Right ventricle myocardium superior (tissue), 1 donor: ENCODE measurements around the gene CYP1A2. TPM values are rescaled to one million over a fixed set of nuclear protein-coding genes. Genes with fewer than 3 reads are reported as not detected.
A peak's percentile ranks its signal among the peaks of the same experiment; 100 is the strongest.

Experiments used
- ATAC-seq: fragments of 200-7000 bp; cut with Tn5 transposase; one replicate; pipeline ENCODE4 v1.9.1; 2020; ENCODE audit warnings: mild to moderate bottlenecking; ENCODE audit not compliant: poor library complexity
- DNase-seq: peaks from one replicate; pipeline ENCODE4 v3.0.0-alpha.2; 2020
- intact Hi-C: fragments of 100-400 bp; cut with DNase I; formaldehyde crosslinking; loops from one replicate; pipeline ENCODE4 v1.11.2; 2022
- microRNA-seq: library from miRNA; unstranded; fragments of <30 nt; microRNA quantifications from one replicate; pipeline ENCODE4 v1.2.0, GENCODE V29; 2020
- total RNA-seq: library from RNA; stranded (reverse); fragmentation: NEBNext Ultra II Directional; extraction: Animal tissue kit (Norgen Biotek cat#: 25700); gene quantifications from one replicate; pipeline ENCODE4 v1.2.1, GENCODE V29; 2021
- donor health status: DM: no; HTN: yes; CAD: no; lungs with severe emphysema.

Gene CYP1A2
- total RNA-seq, 1 donor from 2014 or later: not detected

DNA sequence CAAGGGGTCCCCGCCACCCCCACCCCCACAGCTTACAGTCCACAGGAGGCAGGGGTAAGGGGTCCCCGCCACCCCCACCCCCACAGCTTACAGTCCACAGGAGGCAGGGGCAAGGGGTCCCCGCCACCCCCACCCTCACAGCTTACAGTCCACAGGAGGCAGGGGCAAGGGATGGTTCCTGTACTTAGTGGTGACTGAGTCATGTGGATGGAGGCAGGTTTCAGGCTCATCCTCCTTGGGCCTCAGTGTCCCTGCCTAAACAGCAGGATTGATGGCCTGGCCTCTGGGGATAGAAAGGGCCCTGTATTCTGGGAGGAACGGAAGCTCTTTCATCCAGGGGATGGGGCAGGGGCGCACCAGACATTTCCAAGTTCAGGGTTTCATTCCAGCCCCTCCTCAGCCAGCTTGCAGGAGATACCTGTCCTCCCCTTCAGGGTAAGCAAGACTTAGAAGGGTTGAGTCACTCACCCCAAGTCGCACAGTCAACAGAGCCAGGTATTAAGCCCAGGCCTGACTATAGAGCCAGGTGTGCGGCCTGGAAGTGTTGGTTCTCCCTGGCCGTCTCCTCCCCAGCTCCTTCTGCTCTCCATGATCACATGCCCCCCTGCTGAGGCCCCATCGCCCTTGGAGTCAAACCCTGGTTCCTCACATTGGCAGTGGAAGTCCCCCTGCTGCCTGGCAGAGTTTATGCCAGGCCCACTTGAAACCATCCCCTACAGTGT is 45.8 kb downstream of the CYP1A2 start:
- ATAC-seq (no peak), DNase-seq (no peak)
- intact Hi-C loops: no loop called here

GRCh38 chr15:74794970-74795349 is 46.3 kb downstream of the CYP1A2 start:
- ATAC-seq (no peak), DNase-seq (no peak)
- intact Hi-C loops: no loop called here

DNA sequence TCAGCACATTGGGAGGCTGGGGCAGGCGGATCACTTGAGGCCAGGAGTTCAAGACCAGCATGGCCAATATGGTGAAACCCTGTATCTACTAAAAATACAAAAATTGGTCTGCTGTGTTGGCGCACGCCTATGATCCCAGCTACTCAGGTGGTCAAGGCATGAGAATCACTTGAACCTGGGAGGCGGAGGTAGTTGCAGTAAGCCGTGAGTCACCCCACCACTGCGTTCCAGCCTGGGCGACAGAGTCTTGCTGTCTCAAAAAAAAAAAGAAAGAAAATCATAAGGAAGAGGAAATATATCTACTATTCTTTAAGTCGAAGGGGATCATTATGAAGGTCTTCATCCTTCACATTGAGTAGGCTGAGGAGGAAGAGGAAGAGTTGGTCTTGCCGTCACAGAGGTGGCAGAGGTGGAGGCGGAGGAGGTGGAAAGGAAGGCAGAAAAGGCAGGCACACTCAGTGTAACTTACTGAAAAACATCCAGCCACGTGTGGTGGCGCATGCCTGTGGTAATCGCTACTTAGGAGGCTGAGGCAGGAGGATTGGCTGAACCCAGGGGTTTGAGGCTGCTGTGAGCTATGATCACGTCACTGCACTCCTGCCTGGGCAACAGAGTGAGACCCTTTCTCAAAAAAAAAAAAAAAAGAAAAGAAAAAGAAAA is 47.5 kb downstream of the CYP1A2 start:
- no peak for ATAC-seq
- intact Hi-C loops: no loop called here
- no peak for DNase-seq

GRCh38 chr15:74798388-74799254 is 50.0 kb downstream of the CYP1A2 start:
- intact Hi-C loops: no loop called here
- ATAC-seq (peak; percentile 77), DNase-seq (peak; percentile 75)

- intact Hi-C loops: no loop called here
- DNase-seq (no peak), ATAC-seq (no peak)
Observed at GRCh38 chr15:74799255-74799855, 50.7 kb downstream of the CYP1A2 start.

GRCh38 chr15:74799856-74800558 is 51.4 kb downstream of the CYP1A2 start:
- ATAC-seq (peak; percentile 86), DNase-seq (peak; percentile 89)
- intact Hi-C loops: no loop called here

- no peak for DNase-seq
- no peak for ATAC-seq
- intact Hi-C loops: no loop called here
Observed at GRCh38 chr15:74800559-74801094, 52.0 kb downstream of the CYP1A2 start.

DNA sequence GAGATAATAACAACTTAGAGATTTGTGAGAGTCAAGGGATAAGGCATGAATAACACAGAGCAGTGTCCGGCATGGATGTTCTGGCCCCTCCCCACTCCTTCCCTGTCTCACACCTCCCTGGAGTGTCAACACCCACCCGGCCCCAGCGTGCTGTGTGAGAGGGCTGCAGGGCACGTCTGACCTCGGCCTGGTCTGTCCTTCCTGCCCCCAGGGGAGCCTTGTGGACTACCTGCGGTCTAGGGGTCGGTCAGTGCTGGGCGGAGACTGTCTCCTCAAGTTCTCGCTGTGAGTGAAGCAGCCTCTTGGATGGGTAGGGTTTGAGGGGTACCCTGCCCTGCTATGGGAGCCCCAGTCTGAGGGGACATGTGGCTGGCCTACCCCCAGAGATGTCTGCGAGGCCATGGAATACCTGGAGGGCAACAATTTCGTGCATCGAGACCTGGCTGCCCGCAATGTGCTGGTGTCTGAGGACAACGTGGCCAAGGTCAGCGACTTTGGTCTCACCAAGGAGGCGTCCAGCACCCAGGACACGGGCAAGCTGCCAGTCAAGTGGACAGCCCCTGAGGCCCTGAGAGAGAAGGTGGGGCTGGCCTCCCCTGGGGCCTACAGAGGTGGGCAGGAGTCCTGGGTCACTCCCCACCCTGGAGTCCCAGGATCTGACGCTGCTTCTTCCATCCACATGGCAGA is 52.8 kb downstream of the CYP1A2 start:
- intact Hi-C loops: no loop called here
- no peak for DNase-seq
- no peak for ATAC-seq

DNA sequence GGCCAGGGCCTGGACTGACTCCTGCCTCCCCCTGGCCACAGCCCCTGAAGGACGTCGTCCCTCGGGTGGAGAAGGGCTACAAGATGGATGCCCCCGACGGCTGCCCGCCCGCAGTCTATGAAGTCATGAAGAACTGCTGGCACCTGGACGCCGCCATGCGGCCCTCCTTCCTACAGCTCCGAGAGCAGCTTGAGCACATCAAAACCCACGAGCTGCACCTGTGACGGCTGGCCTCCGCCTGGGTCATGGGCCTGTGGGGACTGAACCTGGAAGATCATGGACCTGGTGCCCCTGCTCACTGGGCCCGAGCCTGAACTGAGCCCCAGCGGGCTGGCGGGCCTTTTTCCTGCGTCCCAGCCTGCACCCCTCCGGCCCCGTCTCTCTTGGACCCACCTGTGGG is 53.6 kb downstream of the CYP1A2 start:
- ATAC-seq: no peak
- DNase-seq: no peak
- intact Hi-C loops: no loop called here

DNA sequence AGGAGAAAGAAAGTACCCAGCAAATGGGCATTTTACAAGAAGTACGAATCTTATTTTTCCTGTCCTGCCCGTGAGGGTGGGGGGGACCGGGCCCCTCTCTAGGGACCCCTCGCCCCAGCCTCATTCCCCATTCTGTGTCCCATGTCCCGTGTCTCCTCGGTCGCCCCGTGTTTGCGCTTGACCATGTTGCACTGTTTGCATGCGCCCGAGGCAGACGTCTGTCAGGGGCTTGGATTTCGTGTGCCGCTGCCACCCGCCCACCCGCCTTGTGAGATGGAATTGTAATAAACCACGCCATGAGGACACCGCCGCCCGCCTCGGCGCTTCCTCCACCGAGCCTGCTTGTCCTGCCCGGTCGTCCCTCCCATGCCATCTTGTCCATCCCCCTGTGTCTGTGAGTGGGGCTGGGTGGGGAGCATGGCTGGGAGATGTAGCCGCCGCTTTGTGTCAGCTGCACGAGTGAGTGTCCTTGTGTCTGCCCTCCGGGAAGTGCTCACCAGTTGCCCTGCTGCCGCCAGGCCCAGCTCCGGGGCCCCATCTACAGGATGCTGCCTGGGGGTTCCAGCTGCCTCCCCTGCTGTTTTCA is 54.3 kb downstream of the CYP1A2 start:
- DNase-seq (no peak), ATAC-seq (no peak)
- intact Hi-C loops: no loop called here

DNA sequence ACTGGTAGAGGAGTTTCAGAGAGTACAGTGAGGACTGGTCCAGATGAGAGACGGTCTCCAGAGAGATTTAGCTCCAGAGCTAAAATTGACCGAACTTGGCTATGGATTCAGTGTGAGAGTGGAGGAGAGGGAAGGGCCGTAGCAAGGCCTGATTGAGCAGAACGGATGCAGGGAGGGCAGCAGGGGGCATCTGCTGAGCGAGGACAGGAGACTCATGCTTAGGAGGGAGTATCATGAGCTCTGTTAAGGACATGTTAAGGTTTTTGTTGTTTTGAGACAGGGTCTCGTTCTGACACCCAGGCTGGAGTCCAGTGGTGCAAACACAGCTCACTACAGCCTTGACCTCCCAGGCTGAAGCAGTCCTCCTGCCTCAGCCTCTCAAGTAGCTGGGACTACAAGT is 56.3 kb downstream of the CYP1A2 start:
- DNase-seq: no peak
- intact Hi-C loops: no loop called here

More for the DNA sequence above, 56.3 kb downstream of the CYP1A2 start:
- ATAC-seq: no peak

Small RNAs within 50 kb of the gene (microRNA-seq; reads per million reads assigned to microRNA genes)
- gene MIR4513: not detected

Other genes with a start within 250 kb of the CYP1A2 start
- 1.6 TPM for gene ARID3B, start 207.6 kb upstream of the CYP1A2 start, total RNA-seq
- gene CLK3, start 133.0 kb upstream of the CYP1A2 start, total RNA-seq: 44.0 TPM
- gene EDC3, start 52.8 kb upstream of the CYP1A2 start, total RNA-seq: 14.4 TPM
- gene CYP1A1, start 23.3 kb upstream of the CYP1A2 start, total RNA-seq: 0.30 TPM
- gene CSK, start 33.2 kb downstream of the CYP1A2 start, total RNA-seq: 45.5 TPM
- 20.6 TPM for gene LMAN1L, start 64.0 kb downstream of the CYP1A2 start, total RNA-seq
- gene CPLX3, start 77.8 kb downstream of the CYP1A2 start, total RNA-seq: 3.6 TPM
- gene ULK3, start 94.3 kb downstream of the CYP1A2 start, total RNA-seq: 35.8 TPM
- 38.8 TPM for gene SCAMP2, start 124.5 kb downstream of the CYP1A2 start, total RNA-seq
- 53.2 TPM for gene MPI, start 141.2 kb downstream of the CYP1A2 start, total RNA-seq
- gene FAM219B, start 158.0 kb downstream of the CYP1A2 start, total RNA-seq: 115 TPM
- 1,582 TPM for gene COX5A, start 189.2 kb downstream of the CYP1A2 start, total RNA-seq
- gene RPP25, start 207.9 kb downstream of the CYP1A2 start, total RNA-seq: 3.4 TPM
- 1.2 TPM for gene SCAMP5, start 246.7 kb downstream of the CYP1A2 start, total RNA-seq